K562 (cell line): ENCODE measurements around the gene PHLDB3. TPM values are rescaled to one million over a fixed set of nuclear protein-coding genes. Genes with fewer than 3 reads are reported as not detected.
A peak's percentile ranks its signal among the peaks of the same experiment; 100 is the strongest.

Source experiments
- ATF3 ChIP-seq, 2 experiments: fragments of 450-650 bp in 1 of 2; sonication (generic) in 1 of 2; formaldehyde crosslinking in 1 of 2; IDR thresholded peaks in 1 of 2; conservative IDR thresholded peaks in 1 of 2; 2 replicates each; pipeline versions ENCODE4 v1.6.1 to v1.8.1; 2016 to 2023; ENCODE audit warnings: mild to moderate bottlenecking in 2 of 2, moderate library complexity in 2 of 2, inconsistent platforms in 1 of 2, missing genetic modification reagents in 1 of 2
- C11orf30 ChIP-seq: fragments of 450-650 bp; IDR thresholded peaks from 2 replicates; pipeline ENCODE4 v1.6.1; 2016; ENCODE audit warnings: low read depth, mild to moderate bottlenecking
- CEBPG ChIP-seq, 3 experiments: fragments of 200-800 bp in 1 of 3; sonication (Bioruptor generic) in 1 of 3; sonication (generic) in 1 of 3; formaldehyde crosslinking in 1 of 3; IDR thresholded peaks in 2 of 3; conservative IDR thresholded peaks in 1 of 3; 2 replicates each; pipeline versions ENCODE4 v1.6.1 to v1.8.0; 2016 to 2022; ENCODE audit warnings: missing compliant biosample characterization in 2 of 3, missing genetic modification characterization in 2 of 3, mild to moderate bottlenecking in 1 of 3, missing genetic modification reagents in 1 of 3
- HEY1 ChIP-seq: fragments of 250-450 bp; sonication (Bioruptor Pico); IDR thresholded peaks from 2 replicates; pipeline ENCODE4 v1.5.0; 2020; ENCODE audit warnings: mild to moderate bottlenecking, moderate library complexity, borderline replicate concordance
- L3MBTL2 ChIP-seq: fragments of 450-650 bp; IDR thresholded peaks from 2 replicates; pipeline ENCODE4 v1.6.1; 2016; ENCODE audit warnings: mild to moderate bottlenecking, moderate library complexity
- MED1 ChIP-seq: sonication (generic); formaldehyde crosslinking; IDR thresholded peaks from 2 replicates; pipeline ENCODE4 v1.8.1; 2023; ENCODE audit warnings: missing genetic modification reagents, borderline replicate concordance
- MEF2A ChIP-seq: IDR thresholded peaks from 2 replicates; pipeline ENCODE4 v1.6.1; 2011; ENCODE audit warnings: low read depth, mild to moderate bottlenecking, low read length, moderate library complexity; ENCODE audit not compliant: control insufficient read depth
- MEIS2 ChIP-seq: fragments of 450-650 bp; IDR thresholded peaks from 2 replicates; pipeline ENCODE4 v1.6.1; 2014; ENCODE audit warnings: mild to moderate bottlenecking; ENCODE audit not compliant: partially characterized antibody
- NFATC3 ChIP-seq: fragments of 450-650 bp; IDR thresholded peaks from 2 replicates; pipeline ENCODE4 v1.6.1; 2017; ENCODE audit warnings: mild to moderate bottlenecking
- PCBP2 ChIP-seq: fragments of 200-400 bp; formaldehyde crosslinking; IDR thresholded peaks from 2 replicates; pipeline ENCODE4 v1.6.1; 2018; ENCODE audit warnings: low read length, low read depth, mild to moderate bottlenecking, moderate library complexity; ENCODE audit not compliant: poor library complexity, severe bottlenecking
- PKNOX1 ChIP-seq: fragments of 450-650 bp; IDR thresholded peaks from 2 replicates; pipeline ENCODE4 v1.6.1; 2016
- RBM39 ChIP-seq: fragments of 200-400 bp; formaldehyde crosslinking; optimal IDR thresholded peaks from 2 replicates; pipeline ENCODE3; 2018; ENCODE audit warnings: low read depth, low read length
- RCOR1 ChIP-seq, 2 experiments: IDR thresholded peaks; 2 replicates each; pipeline ENCODE4 v1.6.1; 2012; ENCODE audit warnings: low read depth in 2 of 2, low read length in 2 of 2, borderline replicate concordance in 1 of 2, improper control_type of control experiment in 1 of 2
- SMAD1 ChIP-seq: fragments of 150-350 bp; IDR thresholded peaks from 2 replicates; pipeline ENCODE4 v1.6.1; 2014; ENCODE audit warnings: low read length, low read depth; ENCODE audit not compliant: partially characterized antibody
- SNIP1 ChIP-seq: fragments of 450-650 bp; IDR thresholded peaks from 2 replicates; pipeline ENCODE4 v1.7.1; 2017; ENCODE audit warnings: low read depth, mild to moderate bottlenecking
- TAL1 ChIP-seq: fragments of 450-650 bp; IDR thresholded peaks from 2 replicates; pipeline ENCODE4 v1.6.1; 2016; ENCODE audit warnings: mild to moderate bottlenecking
- TSHZ1 ChIP-seq: fragments of 250-450 bp; sonication (Bioruptor Pico); IDR thresholded peaks from 2 replicates; pipeline ENCODE4 v1.4.0; 2020; ENCODE audit warnings: mild to moderate bottlenecking, moderate library complexity
- ZFP1 ChIP-seq: fragments of 450-650 bp; formaldehyde crosslinking; IDR thresholded peaks from 2 replicates; pipeline ENCODE4 v1.4.0; 2020; ENCODE audit warnings: mild to moderate bottlenecking, mixed read lengths
- ZNF174 ChIP-seq: fragments of 250-450 bp; sonication (Bioruptor Pico); IDR thresholded peaks from 2 replicates; pipeline ENCODE4 v1.4.0; 2020; ENCODE audit warnings: mild to moderate bottlenecking
- ZNF384 ChIP-seq: IDR thresholded peaks from 2 replicates; pipeline ENCODE4 v1.6.1; 2012; ENCODE audit warnings: low read depth, low read length, improper control_type of control experiment
- ZNF584 ChIP-seq: fragments of 200-800 bp; sonication (Bioruptor generic); IDR thresholded peaks from 2 replicates; pipeline ENCODE4 v1.6.1; 2016; ENCODE audit warnings: low read depth, mild to moderate bottlenecking, missing genetic modification characterization, missing compliant biosample characterization
- ZNF586 ChIP-seq: fragments of 450-650 bp; formaldehyde crosslinking; conservative IDR thresholded peaks from 2 replicates; pipeline ENCODE4 v1.4.0; 2020; ENCODE audit warnings: mild to moderate bottlenecking, moderate library complexity
- polyA plus RNA-seq, 8 experiments: library from polyadenylated mRNA; depleted of rRNA in 4 of 8; stranded (reverse) in 5 of 8; unstranded in 3 of 8; fragments of >200 nt; fragmentation: Nextera tagmentation in 2 of 8; fragmentation: Illumina TruSeq in 1 of 8; extraction: Ambion mirVana in 2 of 8; extraction: Trizol in 1 of 8; gene quantifications; 2 replicates each; pipeline versions ENCODE4 v1.2.1 to v1.2.3, GENCODE V29; 2011 to 2014; ENCODE audit warnings: inconsistent platforms in 1 of 8, missing spikeins in 1 of 8
- total RNA-seq, 7 experiments: library from RNA; depleted of rRNA in 6 of 7; stranded (reverse); fragments of >200 nt in 6 of 7; fragmentation: Illumina TruSeq in 2 of 7; extraction: Trizol in 2 of 7; gene quantifications; 2 replicates each; pipeline versions ENCODE4 v1.2.1 to v1.2.3, GENCODE V29; 2011 to 2021; ENCODE audit warnings: low replicate concordance in 1 of 7
- TF ChIP-seq, protein P1 (sequence below): fragments of 450-650 bp; conservative IDR thresholded peaks from 2 replicates; pipeline ENCODE4 v1.6.1; 2016; ENCODE audit warnings: missing genetic modification characterization, low read depth, mild to moderate bottlenecking, missing compliant biosample characterization, moderate library complexity

Gene PHLDB3
- total and polyA plus RNA-seq, 9 of the 15 experiments (the other 6 are each of a cell fraction or from before 2014, with no cell fraction given), result 0.04 to 23.5 (median 3.9) TPM

DNA sequence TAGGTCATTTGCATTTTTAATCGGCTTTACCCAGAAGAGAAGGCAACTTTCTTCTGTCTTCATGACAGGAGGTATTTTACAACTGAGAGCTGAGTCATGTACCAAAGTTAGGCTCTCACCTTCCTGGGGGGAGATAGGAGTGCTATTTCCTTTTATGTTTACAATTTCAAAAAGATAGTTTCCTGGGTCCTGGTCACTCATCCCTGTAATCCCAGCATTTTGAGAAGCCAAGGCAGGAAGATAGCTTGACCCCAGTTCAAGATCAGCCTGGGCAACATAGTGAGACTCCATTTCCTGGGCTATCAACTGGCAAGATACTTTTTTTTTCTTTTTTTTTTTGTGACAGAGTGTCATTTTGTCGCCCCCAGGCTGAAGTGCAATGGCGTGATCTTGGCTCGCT lies 46.7 kb downstream of the PHLDB3 start (continued):
- no peak for TF ChIP-seq TSHZ1 (CRISPR knock-in tag)
- peak; percentile 35; the same call in 1 of the 2 replicates for TF ChIP-seq ZNF384
- no peak for TF ChIP-seq NFATC3
- no peak for TF ChIP-seq HEY1
- TF ChIP-seq C11orf30, result peak; percentile 65
- no peak for TF ChIP-seq ZNF586 (CRISPR knock-in tag)
- peak; percentile 75 for TF ChIP-seq MEF2A
- TF ChIP-seq MEIS2, result peak; percentile 66
- TF ChIP-seq ZNF174 (CRISPR knock-in tag), result no peak
- TF ChIP-seq PCBP2, result no peak
- TF ChIP-seq SNIP1, result no peak
- no peak for TF ChIP-seq MED1
- TF ChIP-seq ZFP1, result no peak
- peak; percentile 18; the same call in 1 of the 2 replicates for TF ChIP-seq PKNOX1
- TF ChIP-seq RBM39, result no peak
- TF ChIP-seq L3MBTL2, result 0 out of 2 replicates have a peak, but pooled peaks have one; percentile 13
- no peak for TF ChIP-seq RCOR1 (IDR thresholded peaks at IDR 0.05; ENCODE audit: borderline replicate concordance in 1 of 2, low read depth in 2 of 2, low read length in 2 of 2)
- TF ChIP-seq TAL1, result peak; percentile 9; the same call in 1 of the 2 replicates
- no peak for TF ChIP-seq ZNF584 (CRISPR knock-in tag)
- TF ChIP-seq, protein P1, sequence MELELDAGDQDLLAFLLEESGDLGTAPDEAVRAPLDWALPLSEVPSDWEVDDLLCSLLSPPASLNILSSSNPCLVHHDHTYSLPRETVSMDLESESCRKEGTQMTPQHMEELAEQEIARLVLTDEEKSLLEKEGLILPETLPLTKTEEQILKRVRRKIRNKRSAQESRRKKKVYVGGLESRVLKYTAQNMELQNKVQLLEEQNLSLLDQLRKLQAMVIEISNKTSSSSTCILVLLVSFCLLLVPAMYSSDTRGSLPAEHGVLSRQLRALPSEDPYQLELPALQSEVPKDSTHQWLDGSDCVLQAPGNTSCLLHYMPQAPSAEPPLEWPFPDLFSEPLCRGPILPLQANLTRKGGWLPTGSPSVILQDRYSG, result no peak
- TF ChIP-seq ATF3 (IDR thresholded peaks at IDR 0.05), result peak; percentile 58; the same call in 1 of the 2 replicates
- no peak for TF ChIP-seq ATF3 (CRISPR knock-in tag; conservative IDR thresholded peaks at IDR 0.05)
- TF ChIP-seq CEBPG (CRISPR knock-in tag; IDR thresholded peaks at IDR 0.05), result no peak
- TF ChIP-seq CEBPG (tag; conservative IDR thresholded peaks at IDR 0.05 in 1 of 2, IDR thresholded peaks at IDR 0.05 in 1 of 2), result no peak
- no peak for TF ChIP-seq SMAD1
